ENCODE results near the gene CEND1.

Gene CEND1

GRCh38 chr11:827146-827896 is 37.4 kb upstream of the CEND1 start:
- no peak for DNase-seq (ENCODE audit: low spot score)

GRCh38 chr11:826836-827145 is 36.9 kb upstream of the CEND1 start:
- DNase-seq (ENCODE audit: low spot score): no peak

- no peak for DNase-seq (ENCODE audit: low spot score)
Measured at GRCh38 chr11:826227-826621, 36.3 kb upstream of the CEND1 start.

- no peak for DNase-seq (ENCODE audit: low spot score)
Measured at GRCh38 chr11:825366-826226, 35.7 kb upstream of the CEND1 start.

- DNase-seq (ENCODE audit: low spot score): no peak
Measured at GRCh38 chr11:824942-825341, 35.1 kb upstream of the CEND1 start.

- DNase-seq (ENCODE audit: low spot score): no peak
Measured at GRCh38 chr11:824292-824880, 34.5 kb upstream of the CEND1 start.

- DNase-seq (ENCODE audit: low spot score): no peak
Measured at GRCh38 chr11:823441-824291, 33.8 kb upstream of the CEND1 start.

GRCh38 chr11:821512-822371 is 31.9 kb upstream of the CEND1 start:
- no peak for DNase-seq (ENCODE audit: low spot score)

GRCh38 chr11:820655-821511 is 31.0 kb upstream of the CEND1 start:
- DNase-seq (ENCODE audit: low spot score): no peak

GRCh38 chr11:819943-820649 is 30.2 kb upstream of the CEND1 start:
- peak; percentile 90 for DNase-seq (ENCODE audit: low spot score)

GRCh38 chr11:819129-819931 is 29.4 kb upstream of the CEND1 start:
- DNase-seq (ENCODE audit: low spot score): peak; percentile 90

GRCh38 chr11:818396-819128 is 28.7 kb upstream of the CEND1 start, which contains the start of gene PNPLA2:
TSS of gene PNPLA2 (plus strand) at chr11:818914. CDS start at chr11:819719, 805 bp downstream.
- no peak for DNase-seq (ENCODE audit: low spot score)

GRCh38 chr11:816433-816779 is 26.5 kb upstream of the CEND1 start:
- DNase-seq (ENCODE audit: low spot score): no peak

GRCh38 chr11:815675-816432 is 26.0 kb upstream of the CEND1 start:
- DNase-seq (ENCODE audit: low spot score): no peak

- no peak for DNase-seq (ENCODE audit: low spot score)
Measured at GRCh38 chr11:813456-814096, 23.7 kb upstream of the CEND1 start.

GRCh38 chr11:813072-813455 is 23.2 kb upstream of the CEND1 start:
- DNase-seq (ENCODE audit: low spot score): no peak

- DNase-seq (ENCODE audit: low spot score): no peak
Measured at GRCh38 chr11:812390-812789, 22.5 kb upstream of the CEND1 start.
